Body of pancreas (tissue), 4 donors: Measurements from ENCODE around the gene NAT14.

Experiments
- POLR2A ChIP-seq, 3 donors: fragments of 450-650 bp; IDR thresholded peaks; one replicate each; pipeline ENCODE4 v1.6.1; 2016; ENCODE audit warnings: antibody characterized with exemption in 3 of 3, mild to moderate bottlenecking in 2 of 3
- TF ChIP-seq, protein P1 (sequence below), 7 experiments: fragments of 450-650 bp in 4 of 7; fragments of 200-600 bp in 3 of 7; sonication (generic) in 3 of 7; IDR thresholded peaks; one replicate each; pipeline ENCODE4 v1.5.1; 2016 to 2019; ENCODE audit warnings: antibody characterized with exemption in 7 of 7

DNA sequence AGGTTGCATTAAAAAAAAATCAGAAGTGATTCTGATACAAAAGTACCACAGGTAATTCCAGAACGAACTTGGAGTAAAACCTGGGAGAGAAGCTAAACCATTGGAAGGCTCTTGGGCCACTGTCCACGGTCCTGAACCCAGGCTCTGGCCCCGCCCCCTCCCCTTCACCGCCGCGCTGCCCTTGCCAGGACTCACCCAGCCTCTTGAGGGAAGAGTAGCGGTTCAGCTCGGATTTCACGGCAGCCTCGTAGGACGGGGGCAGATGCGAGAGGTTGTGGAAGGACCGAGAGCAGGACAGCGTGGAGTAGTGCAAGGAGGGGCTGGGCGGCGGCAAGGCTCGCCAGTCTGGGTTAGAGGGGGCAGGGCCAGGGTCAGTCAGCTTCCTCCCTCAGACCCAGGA is 47.6 kb upstream of the NAT14 start:
- TF ChIP-seq, protein P1, sequence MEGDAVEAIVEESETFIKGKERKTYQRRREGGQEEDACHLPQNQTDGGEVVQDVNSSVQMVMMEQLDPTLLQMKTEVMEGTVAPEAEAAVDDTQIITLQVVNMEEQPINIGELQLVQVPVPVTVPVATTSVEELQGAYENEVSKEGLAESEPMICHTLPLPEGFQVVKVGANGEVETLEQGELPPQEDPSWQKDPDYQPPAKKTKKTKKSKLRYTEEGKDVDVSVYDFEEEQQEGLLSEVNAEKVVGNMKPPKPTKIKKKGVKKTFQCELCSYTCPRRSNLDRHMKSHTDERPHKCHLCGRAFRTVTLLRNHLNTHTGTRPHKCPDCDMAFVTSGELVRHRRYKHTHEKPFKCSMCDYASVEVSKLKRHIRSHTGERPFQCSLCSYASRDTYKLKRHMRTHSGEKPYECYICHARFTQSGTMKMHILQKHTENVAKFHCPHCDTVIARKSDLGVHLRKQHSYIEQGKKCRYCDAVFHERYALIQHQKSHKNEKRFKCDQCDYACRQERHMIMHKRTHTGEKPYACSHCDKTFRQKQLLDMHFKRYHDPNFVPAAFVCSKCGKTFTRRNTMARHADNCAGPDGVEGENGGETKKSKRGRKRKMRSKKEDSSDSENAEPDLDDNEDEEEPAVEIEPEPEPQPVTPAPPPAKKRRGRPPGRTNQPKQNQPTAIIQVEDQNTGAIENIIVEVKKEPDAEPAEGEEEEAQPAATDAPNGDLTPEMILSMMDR (IDR thresholded peaks at IDR 0.05), result no peak
- no peak for TF ChIP-seq POLR2A (IDR thresholded peaks at IDR 0.05)
